Measurements from ENCODE around the gene ERI3. TPM values are rescaled to one million over a fixed set of nuclear protein-coding genes. Genes with fewer than 3 reads are reported as not detected.
A peak's percentile ranks its signal among the peaks of the same experiment; 100 is the strongest.

ERI3 gene
- total and polyA plus RNA-seq, 9 of the 15 experiments (the other 6 are each of a cell fraction or from before 2014, with no cell fraction given) = 47.8 to 93.4 (median 67.2) TPM

DNA sequence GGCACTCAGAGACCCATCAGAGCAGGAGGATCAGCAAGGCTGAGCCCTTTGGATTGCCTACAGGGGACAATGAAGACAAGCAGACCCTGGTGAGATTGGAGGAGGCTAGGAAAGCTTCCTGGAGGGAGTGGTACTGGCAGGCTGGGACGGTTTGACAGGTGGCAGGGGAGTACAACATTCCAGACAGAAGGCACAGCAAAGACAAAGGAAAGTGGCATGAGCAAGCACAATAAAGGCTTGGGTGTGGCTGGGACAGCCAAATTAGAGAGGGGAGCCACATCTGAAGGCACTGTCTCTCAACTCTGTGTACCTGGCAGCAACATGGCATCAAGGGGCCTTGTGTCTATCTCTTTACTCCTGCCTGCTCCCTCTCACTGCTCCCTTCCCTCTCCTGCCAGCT is 103.6 kb downstream of the ERI3 start (continued):
- TF ChIP-seq, protein P1, sequence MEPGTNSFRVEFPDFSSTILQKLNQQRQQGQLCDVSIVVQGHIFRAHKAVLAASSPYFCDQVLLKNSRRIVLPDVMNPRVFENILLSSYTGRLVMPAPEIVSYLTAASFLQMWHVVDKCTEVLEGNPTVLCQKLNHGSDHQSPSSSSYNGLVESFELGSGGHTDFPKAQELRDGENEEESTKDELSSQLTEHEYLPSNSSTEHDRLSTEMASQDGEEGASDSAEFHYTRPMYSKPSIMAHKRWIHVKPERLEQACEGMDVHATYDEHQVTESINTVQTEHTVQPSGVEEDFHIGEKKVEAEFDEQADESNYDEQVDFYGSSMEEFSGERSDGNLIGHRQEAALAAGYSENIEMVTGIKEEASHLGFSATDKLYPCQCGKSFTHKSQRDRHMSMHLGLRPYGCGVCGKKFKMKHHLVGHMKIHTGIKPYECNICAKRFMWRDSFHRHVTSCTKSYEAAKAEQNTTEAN (CRISPR knock-in tag; IDR thresholded peaks at IDR 0.05) = no peak
- TF ChIP-seq RBM39 (optimal IDR thresholded peaks at IDR 0.05; ENCODE audit: low read depth, low read length) (no peak), ZFP1 (CRISPR knock-in tag; IDR thresholded peaks at IDR 0.05) (no peak), ELF4 (CRISPR knock-in tag; IDR thresholded peaks at IDR 0.05) (no peak)

DNA sequence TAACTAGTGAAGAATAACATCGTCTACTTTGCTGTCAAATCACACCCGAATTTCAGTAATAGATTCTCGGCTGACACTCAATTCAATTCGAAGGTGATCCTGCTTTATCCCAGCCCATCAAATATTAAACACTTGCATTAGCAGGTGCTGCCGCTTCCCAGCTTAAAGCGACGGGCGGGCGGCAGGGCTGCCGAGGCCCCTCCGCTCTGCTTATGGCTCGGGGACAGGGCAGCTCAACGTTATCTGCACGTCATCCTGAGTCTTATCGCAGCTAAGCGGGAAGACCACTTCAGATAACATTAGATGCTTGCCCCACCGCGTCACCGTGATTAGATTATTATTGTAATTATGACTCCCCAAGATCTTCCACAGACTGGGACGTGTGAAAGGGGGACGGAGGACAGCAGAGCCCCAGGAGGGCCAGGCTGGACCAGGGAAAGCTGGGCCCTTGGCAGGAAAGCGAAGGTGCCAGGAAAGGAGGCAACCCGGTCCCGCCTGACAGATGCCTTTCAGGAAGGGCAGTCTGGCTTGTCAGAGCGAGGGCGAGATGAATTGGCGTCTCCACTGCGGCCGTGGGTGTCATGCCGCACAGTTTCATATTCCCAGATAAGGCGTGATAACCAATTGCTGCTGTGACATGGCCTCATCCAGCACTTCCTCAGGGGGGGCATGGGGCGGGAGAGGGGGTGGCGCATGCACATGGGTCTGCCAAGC is 104.8 kb downstream of the ERI3 start:
- BruUV-seq (replicated peaks) = no TSS peak
- WGBS (ENCODE audit: insufficient coverage, low coverage, missing lambda C conversion rate) = 68% methylated on average over 31 of the region's 33 CpGs
- Histone ChIP-seq H3K27ac (ENCODE audit: extremely low read depth, low read depth, low read length) (no peak overlapping the region), H3K4me2 (ENCODE audit: insufficient read depth, low read length) (no peak overlapping the region), H3K4me1 (replicated peaks in 1 of 2; ENCODE audit: control insufficient read depth in 2 of 2, insufficient read depth in 2 of 2, low read length in 2 of 2) (peaks cover 0 to 18% of the 10 kb centered on the region in 2 experiments; a peak in 2 of 5 replicates), H3K4me3 (no peak overlapping the region), H2AFZ (ENCODE audit: low read depth, low read length) (no peak overlapping the region), H3K9me3 (replicated peaks; ENCODE audit: control insufficient read depth, insufficient read depth, low read depth, low read length) (no peaks in the 10 kb centered on the region), H4K20me1 (replicated peaks; ENCODE audit: control insufficient read depth, insufficient read depth, low read length) (peaks cover 12% of the 10 kb centered on the region; the same call in 1 of the 2 replicates), H3K79me2 (ENCODE audit: control insufficient read depth, insufficient read depth, low read length) (no peaks in the 10 kb centered on the region), H3K9me1 (ENCODE audit: control insufficient read depth, insufficient read depth, low read length) (no peaks in the 10 kb centered on the region), H3K27me3 (ENCODE audit: control insufficient read depth in 2 of 2, insufficient read depth in 2 of 2, low read length in 2 of 2) (no peaks in the 10 kb centered on the region), H3K36me3 (ENCODE audit: control insufficient read depth, insufficient read depth, low read length) (peaks cover 5% of the 10 kb centered on the region; the same call in 2 of the 3 replicates), H3K9ac (ENCODE audit: insufficient read depth in 1 of 2, low read depth in 2 of 2, low read length in 2 of 2) (0 out of 4 replicates have a peak overlapping the region, but pooled peaks of 1 of the 2 experiments have one; percentile 31)
- ChIA-PET POLR2A (interaction anchor here (0.6 to 1.8 kb wide), 5 partner anchors 11 to 398 kb away, joined by 3 to 5 read pairs (median 4); no protein-coding TSS in a partner anchor), CTCF (ENCODE audit: low intra/inter-chr PET ratio) (no interaction called here)
- intact Hi-C loops (cut with micrococcal nuclease) (no loop called here), in situ Hi-C loops (cut with MboI) (no loop called here)
- no peak for DNase-seq (ENCODE audit: extremely low read depth in 1 of 4, low spot score in 3 of 4)
- no peak for ATAC-seq
- FAIRE-seq = peak; percentile 35
- TF ChIP-seq, protein P2, sequence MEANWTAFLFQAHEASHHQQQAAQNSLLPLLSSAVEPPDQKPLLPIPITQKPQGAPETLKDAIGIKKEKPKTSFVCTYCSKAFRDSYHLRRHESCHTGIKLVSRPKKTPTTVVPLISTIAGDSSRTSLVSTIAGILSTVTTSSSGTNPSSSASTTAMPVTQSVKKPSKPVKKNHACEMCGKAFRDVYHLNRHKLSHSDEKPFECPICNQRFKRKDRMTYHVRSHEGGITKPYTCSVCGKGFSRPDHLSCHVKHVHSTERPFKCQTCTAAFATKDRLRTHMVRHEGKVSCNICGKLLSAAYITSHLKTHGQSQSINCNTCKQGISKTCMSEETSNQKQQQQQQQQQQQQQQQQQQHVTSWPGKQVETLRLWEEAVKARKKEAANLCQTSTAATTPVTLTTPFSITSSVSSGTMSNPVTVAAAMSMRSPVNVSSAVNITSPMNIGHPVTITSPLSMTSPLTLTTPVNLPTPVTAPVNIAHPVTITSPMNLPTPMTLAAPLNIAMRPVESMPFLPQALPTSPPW (CRISPR knock-in tag; IDR thresholded peaks at IDR 0.05) = peak; percentile 47; the same call in 1 of the 2 replicates
- TF ChIP-seq NRF1 (conservative IDR thresholded peaks at IDR 0.05 in 1 of 2, IDR thresholded peaks at IDR 0.05 in 1 of 2) = no peak
